IMR-90 (cell line): ENCODE measurements around the gene TKFC. TPM values are rescaled to one million over a fixed set of nuclear protein-coding genes. Genes with fewer than 3 reads are reported as not detected.

Source experiments
- ATAC-seq: fragments of 200-7000 bp; cut with Tn5 transposase; 2 replicates; pipeline ENCODE4 v1.9.1; 2020; ENCODE audit warnings: low read depth, mild to moderate bottlenecking, moderate library complexity
- BruUV-seq: library from RNA; stranded (reverse); fragments of 400-500 nt; replicated peaks from 2 replicates; lab custom pipeline; 2021; lab: Mats Ljungman, UMichigan
- CTCF ChIA-PET: fragments of 300-600 bp; formaldehyde crosslinking; extraction: SDS; loops from one replicate; lab custom pipeline; 2021; ENCODE audit warnings: antibody characterized with exemption; lab: Yijun Ruan, JAX
- POLR2A ChIA-PET: fragments of 300-600 bp; sonication (Branson Sonifier 250); formaldehyde crosslinking; loops from one replicate; lab custom pipeline; 2022; ENCODE audit warnings: antibody characterized with exemption; ENCODE audit not compliant: unreplicated experiment; lab: Charles Lee
- DNase-seq: peaks from one replicate; pipeline ENCODE4 v3.0.0; 2013
- H2AFZ ChIP-seq: replicated peaks from 2 replicates; pipeline ENCODE3; 2013; ENCODE audit warnings: low read length, mild to moderate bottlenecking; ENCODE audit not compliant: poor library complexity
- H2AK5ac ChIP-seq: 2 replicates; pipeline ENCODE4 v1.6.1; 2013; ENCODE audit warnings: low read depth, low read length, inconsistent platforms
- H2AK9ac ChIP-seq: replicated peaks from 2 replicates; pipeline ENCODE3; 2013; ENCODE audit warnings: mild to moderate bottlenecking, low read depth, low read length, moderate library complexity; ENCODE audit not compliant: poor library complexity
- H2BK120ac ChIP-seq: 2 replicates; pipeline ENCODE4 v1.6.1; 2013; ENCODE audit warnings: low read depth, low read length, inconsistent platforms
- H2BK15ac ChIP-seq: 3 replicates; pipeline ENCODE4 v1.6.1; 2013; ENCODE audit warnings: low read depth, low read length, inconsistent platforms
- H2BK20ac ChIP-seq: 2 replicates; pipeline ENCODE4 v1.6.1; 2013; ENCODE audit warnings: low read depth, mild to moderate bottlenecking, inconsistent platforms, low read length, moderate library complexity
- H2BK5ac ChIP-seq: 2 replicates; pipeline ENCODE4 v1.6.1; 2013; ENCODE audit warnings: mild to moderate bottlenecking, low read depth, low read length, inconsistent platforms; ENCODE audit not compliant: poor library complexity, severe bottlenecking
- H3K14ac ChIP-seq: replicated peaks from 2 replicates; pipeline ENCODE4 v1.6.1; 2013; ENCODE audit warnings: low read depth, low read length, inconsistent platforms
- H3K18ac ChIP-seq: 2 replicates; pipeline ENCODE4 v1.6.1; 2013; ENCODE audit warnings: low read depth, low read length, control low read depth
- H3K23ac ChIP-seq: 2 replicates; pipeline ENCODE4 v1.6.1; 2013; ENCODE audit warnings: low read depth, low read length, inconsistent platforms
- H3K27ac ChIP-seq: 2 replicates; pipeline ENCODE4 v1.5.1; 2013; ENCODE audit warnings: mild to moderate bottlenecking, control low read depth, low read length; ENCODE audit not compliant: insufficient read depth
- H3K27me3 ChIP-seq: 2 replicates; pipeline ENCODE4 v1.6.1; 2013; ENCODE audit warnings: low read length; ENCODE audit not compliant: control insufficient read depth, insufficient read depth
- H3K36me3 ChIP-seq: 2 replicates; pipeline ENCODE4 v1.6.1; 2013; ENCODE audit warnings: low read length, mixed read lengths; ENCODE audit not compliant: control insufficient read depth, insufficient read depth
- H3K4ac ChIP-seq: 2 replicates; pipeline ENCODE4 v1.6.1; 2013; ENCODE audit warnings: low read depth, low read length, inconsistent platforms
- H3K4me1 ChIP-seq: 2 replicates; pipeline ENCODE4 v1.6.1; 2013; ENCODE audit warnings: low read length, mixed read lengths; ENCODE audit not compliant: control insufficient read depth, insufficient read depth
- H3K4me2 ChIP-seq: 2 replicates; pipeline ENCODE4 v1.6.1; 2013; ENCODE audit warnings: low read depth, mild to moderate bottlenecking, control low read depth, low read length, moderate library complexity
- H3K4me3 ChIP-seq: 2 replicates; pipeline ENCODE4 v1.5.1; 2013; ENCODE audit warnings: low read depth, mild to moderate bottlenecking, control low read depth, low read length, moderate library complexity; ENCODE audit not compliant: insufficient read depth
- H3K56ac ChIP-seq: 2 replicates; pipeline ENCODE4 v1.6.1; 2013; ENCODE audit warnings: low read length, inconsistent platforms; ENCODE audit not compliant: insufficient read depth; ENCODE audit errors: extremely low read depth
- H3K79me1 ChIP-seq, 2 experiments: 2 replicates each; pipeline ENCODE4 v1.6.1; 2013; ENCODE audit warnings: low read length in 2 of 2, inconsistent platforms in 1 of 2, low read depth in 1 of 2
- H3K9ac ChIP-seq: 2 replicates; pipeline ENCODE4 v1.6.1; 2013; ENCODE audit warnings: low read depth, low read length, control low read depth
- H3K9me1 ChIP-seq: 2 replicates; pipeline ENCODE4 v1.6.1; 2013; ENCODE audit warnings: low read length, inconsistent platforms; ENCODE audit not compliant: insufficient read depth
- H3K9me3 ChIP-seq: 2 replicates; pipeline ENCODE4 v1.6.1; 2013; ENCODE audit warnings: low read length; ENCODE audit not compliant: control insufficient read depth, insufficient read depth
- H4K20me1 ChIP-seq: 2 replicates; pipeline ENCODE4 v1.6.1; 2013; ENCODE audit warnings: low read length, inconsistent platforms; ENCODE audit not compliant: insufficient read depth
- H4K5ac ChIP-seq: 2 replicates; pipeline ENCODE4 v1.6.1; 2013; ENCODE audit warnings: mild to moderate bottlenecking, low read depth, low read length, control low read depth
- H4K8ac ChIP-seq, 2 experiments: 2 replicates each; pipeline ENCODE4 v1.6.1; 2013; ENCODE audit warnings: low read depth in 2 of 2, low read length in 2 of 2, control low read depth in 1 of 2, inconsistent platforms in 1 of 2
- H4K91ac ChIP-seq: 2 replicates; pipeline ENCODE4 v1.6.1; 2013; ENCODE audit warnings: low read depth, low read length, inconsistent platforms; ENCODE audit not compliant: insufficient read depth
- BHLHE40 ChIP-seq: fragments of 150-350 bp; IDR thresholded peaks from 2 replicates; pipeline ENCODE4 v1.6.1; 2016; ENCODE audit warnings: mild to moderate bottlenecking, low read depth, low read length
- CHD1 ChIP-seq: IDR thresholded peaks from 2 replicates; pipeline ENCODE4 v1.6.1; 2012; ENCODE audit warnings: low read depth, low read length, improper control_type of control experiment
- MAFK ChIP-seq: IDR thresholded peaks from 2 replicates; pipeline ENCODE4 v1.6.1; 2012; ENCODE audit warnings: low read depth, low read length, improper control_type of control experiment
- RCOR1 ChIP-seq: IDR thresholded peaks from 2 replicates; pipeline ENCODE4 v1.6.1; 2012; ENCODE audit warnings: mild to moderate bottlenecking, low read length, improper control_type of control experiment; ENCODE audit not compliant: insufficient replicate concordance
- WGBS, 2 experiments: methylation state at CpG; one replicate each; pipeline versions ENCODE4 v1.1.5 to v1.1.7; 2013; ENCODE audit warnings: missing lambda C conversion rate in 2 of 2; ENCODE audit not compliant: insufficient read length in 1 of 2; ENCODE audit errors: extremely low coverage in 2 of 2; 5-methylcytosine and 5-hydroxymethylcytosine counted together
- dilution Hi-C: fragments of 300-500 bp; cut with HindIII; formaldehyde crosslinking; loops from one replicate; pipeline ENCODE4 v1.14.3; 2018; ENCODE audit warnings: low sequenced_read_pairs; ENCODE audit not compliant: unreplicated experiment
- in situ Hi-C: fragments of 300-500 bp; cut with MboI; formaldehyde crosslinking; loops from 3 replicates; pipeline ENCODE4 v1.14.3; 2019; ENCODE audit warnings: low sequenced_read_pairs, inconsistent platforms, mixed read lengths
- intact Hi-C: fragments of 100-400 bp; cut with micrococcal nuclease; formaldehyde crosslinking; loops from 2 replicates; pipeline ENCODE4 v1.10.0; 2022
- polyA plus RNA-seq, 3 experiments: library from polyadenylated mRNA; depleted of rRNA; stranded (reverse); fragments of >200 nt; gene quantifications; 2 replicates each; pipeline ENCODE4 v1.2.3, GENCODE V29; 2012; ENCODE audit warnings: low replicate concordance in 1 of 3
- total RNA-seq: library from RNA; depleted of rRNA; stranded (reverse); fragments of >200 nt; gene quantifications from 2 replicates; pipeline ENCODE4 v1.2.3, GENCODE V29; 2012
- TF ChIP-seq, protein P1 (sequence below): fragments of 150-350 bp; IDR thresholded peaks from 2 replicates; pipeline ENCODE4 v1.6.1; 2017; ENCODE audit warnings: mild to moderate bottlenecking, antibody characterized with exemption, low read length, low read depth
- TF ChIP-seq, protein P2 (sequence below): conservative IDR thresholded peaks from 2 replicates; pipeline ENCODE4 v1.5.1; 2012; ENCODE audit warnings: mild to moderate bottlenecking, low read depth, low read length, improper control_type of control experiment

Gene TKFC
- total and polyA plus RNA-seq, 2 of the 4 experiments (the other 2 are of a cell fraction) = 10.4 to 30.8 TPM

GRCh38 chr11:61341706-61342105, 8.7 kb downstream of the TKFC start:
- ChIA-PET CTCF (no interaction called here), POLR2A (interaction anchor here (0.6 kb wide), 1 partner anchor 35 kb away, joined by 4 read pairs; no protein-coding TSS in a partner anchor)
- H4K91ac ChIP-seq = no peak overlapping the region
- H3K4me2 ChIP-seq = no peak overlapping the region
- no TSS peak for BruUV-seq
- H2BK5ac ChIP-seq = no peak overlapping the region
- no peak overlapping the region for H3K4ac ChIP-seq
- H3K4me3 ChIP-seq = no peak overlapping the region
- WGBS, 2 experiments = 87% methylated on average over 4 of the region's 4 CpGs; no CpG with 5 or more reads in 1 of the 2 experiments
- no peak overlapping the region for H2BK120ac ChIP-seq
- no peak overlapping the region for H3K18ac ChIP-seq
- H4K20me1 ChIP-seq = no peaks in the 10 kb centered on the region
- no peak overlapping the region for H2BK15ac ChIP-seq
- no peak overlapping the region for H3K27ac ChIP-seq
- ATAC-seq (no peak), DNase-seq (no peak)
- no peak overlapping the region for H4K8ac ChIP-seq
- no peak overlapping the region for H2AFZ ChIP-seq
- no peaks in the 10 kb centered on the region for H3K79me1 ChIP-seq
- H2AK9ac ChIP-seq = no peak overlapping the region
- peaks cover 14% of the 10 kb centered on the region for H3K36me3 ChIP-seq
- intact Hi-C loops (no loop called here), dilution Hi-C loops (no loop called here), in situ Hi-C loops (no loop called here)
- no peaks in the 10 kb centered on the region for H3K27me3 ChIP-seq
- no peak overlapping the region for H3K9ac ChIP-seq
- H2AK5ac ChIP-seq = no peak overlapping the region
- no peak overlapping the region for H3K14ac ChIP-seq
- no peak overlapping the region for H3K56ac ChIP-seq
- no peaks in the 10 kb centered on the region for H3K9me1 ChIP-seq
- TF ChIP-seq, protein P1, sequence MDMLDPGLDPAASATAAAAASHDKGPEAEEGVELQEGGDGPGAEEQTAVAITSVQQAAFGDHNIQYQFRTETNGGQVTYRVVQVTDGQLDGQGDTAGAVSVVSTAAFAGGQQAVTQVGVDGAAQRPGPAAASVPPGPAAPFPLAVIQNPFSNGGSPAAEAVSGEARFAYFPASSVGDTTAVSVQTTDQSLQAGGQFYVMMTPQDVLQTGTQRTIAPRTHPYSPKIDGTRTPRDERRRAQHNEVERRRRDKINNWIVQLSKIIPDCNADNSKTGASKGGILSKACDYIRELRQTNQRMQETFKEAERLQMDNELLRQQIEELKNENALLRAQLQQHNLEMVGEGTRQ = no peak
- no peak for TF ChIP-seq MAFK
- TF ChIP-seq, protein P2, sequence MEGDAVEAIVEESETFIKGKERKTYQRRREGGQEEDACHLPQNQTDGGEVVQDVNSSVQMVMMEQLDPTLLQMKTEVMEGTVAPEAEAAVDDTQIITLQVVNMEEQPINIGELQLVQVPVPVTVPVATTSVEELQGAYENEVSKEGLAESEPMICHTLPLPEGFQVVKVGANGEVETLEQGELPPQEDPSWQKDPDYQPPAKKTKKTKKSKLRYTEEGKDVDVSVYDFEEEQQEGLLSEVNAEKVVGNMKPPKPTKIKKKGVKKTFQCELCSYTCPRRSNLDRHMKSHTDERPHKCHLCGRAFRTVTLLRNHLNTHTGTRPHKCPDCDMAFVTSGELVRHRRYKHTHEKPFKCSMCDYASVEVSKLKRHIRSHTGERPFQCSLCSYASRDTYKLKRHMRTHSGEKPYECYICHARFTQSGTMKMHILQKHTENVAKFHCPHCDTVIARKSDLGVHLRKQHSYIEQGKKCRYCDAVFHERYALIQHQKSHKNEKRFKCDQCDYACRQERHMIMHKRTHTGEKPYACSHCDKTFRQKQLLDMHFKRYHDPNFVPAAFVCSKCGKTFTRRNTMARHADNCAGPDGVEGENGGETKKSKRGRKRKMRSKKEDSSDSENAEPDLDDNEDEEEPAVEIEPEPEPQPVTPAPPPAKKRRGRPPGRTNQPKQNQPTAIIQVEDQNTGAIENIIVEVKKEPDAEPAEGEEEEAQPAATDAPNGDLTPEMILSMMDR = no peak
- TF ChIP-seq BHLHE40 = no peak
- no peak for TF ChIP-seq CHD1
- no peak for TF ChIP-seq RCOR1
- H4K5ac ChIP-seq = no peak overlapping the region
- H2BK20ac ChIP-seq = no peak overlapping the region
- H3K4me1 ChIP-seq = no peaks in the 10 kb centered on the region
- H3K23ac ChIP-seq = no peak overlapping the region
- H3K9me3 ChIP-seq = no peaks in the 10 kb centered on the region
